SKM-1 treated with dmso at 0.1 percent for 144 hours (cell line): ENCODE data around the gene TOR4A.
A peak's percentile ranks its signal among the peaks of the same experiment; 100 is the strongest.

Source experiments
- DNase-seq: peaks from one replicate; lab custom pipeline; 2025; ENCODE audit not compliant: unreplicated experiment; lab: John Stamatoyannopoulos, UW

The TOR4A gene

GRCh38 chr9:137293482-137294090 is 16.1 kb downstream of the TOR4A start:
- DNase-seq: no peak

DNA sequence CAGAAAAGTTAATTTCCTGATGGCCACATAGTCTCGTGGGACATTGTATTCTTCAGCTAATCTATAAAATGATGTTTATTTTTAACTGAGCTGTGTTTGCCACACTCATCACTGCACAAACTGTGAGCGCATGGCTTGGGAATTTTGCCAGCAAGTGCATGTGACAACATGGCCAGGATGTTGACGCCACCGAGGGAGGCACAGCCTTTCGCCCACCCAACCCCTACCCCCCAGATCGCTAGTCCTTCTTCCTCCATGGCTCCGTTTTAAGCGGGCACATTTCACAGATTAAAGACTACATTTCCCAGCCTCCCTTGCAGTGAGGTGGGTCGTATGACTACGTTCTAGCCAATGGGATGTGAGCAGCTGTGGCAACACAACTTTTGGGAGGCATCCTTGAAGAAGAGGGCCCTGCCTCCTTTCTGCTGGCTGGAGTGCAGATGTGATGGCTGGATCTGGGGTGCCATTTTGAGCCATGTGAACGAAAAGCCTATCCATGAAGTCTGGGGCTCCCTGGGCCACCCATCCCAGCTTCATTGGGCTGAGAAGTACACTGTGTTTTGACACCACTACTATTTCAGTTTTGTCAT is 16.7 kb downstream of the TOR4A start:
- DNase-seq: peak; percentile 82

DNA sequence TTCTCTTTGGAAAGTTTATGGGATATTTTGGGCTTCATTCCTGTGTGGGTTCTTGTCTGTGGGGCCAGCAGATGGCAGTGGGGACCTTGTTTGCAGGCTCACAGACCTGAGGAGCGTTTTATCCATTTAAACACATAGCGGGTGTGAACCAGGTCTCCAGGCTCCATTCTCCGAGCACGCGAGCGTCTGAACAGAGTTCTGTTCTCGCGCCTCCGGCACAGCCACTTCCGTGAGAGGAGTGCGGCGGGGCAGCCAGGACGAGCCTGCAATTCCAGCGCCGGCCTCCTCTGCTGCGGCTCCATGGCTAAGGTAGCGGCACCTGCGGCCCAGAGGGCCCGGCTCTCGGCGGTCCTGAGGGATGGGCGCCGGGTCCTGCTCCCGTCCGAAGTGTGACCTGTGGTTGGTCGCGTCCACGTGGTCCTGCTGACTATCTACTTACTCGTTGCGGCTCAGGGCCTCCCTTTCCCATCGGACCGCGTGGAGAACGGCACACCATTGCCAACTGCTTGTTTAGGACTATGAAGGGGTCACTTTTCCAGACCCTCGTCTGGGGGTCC is 17.2 kb downstream of the TOR4A start:
- peak; percentile 29 for DNase-seq

DNA sequence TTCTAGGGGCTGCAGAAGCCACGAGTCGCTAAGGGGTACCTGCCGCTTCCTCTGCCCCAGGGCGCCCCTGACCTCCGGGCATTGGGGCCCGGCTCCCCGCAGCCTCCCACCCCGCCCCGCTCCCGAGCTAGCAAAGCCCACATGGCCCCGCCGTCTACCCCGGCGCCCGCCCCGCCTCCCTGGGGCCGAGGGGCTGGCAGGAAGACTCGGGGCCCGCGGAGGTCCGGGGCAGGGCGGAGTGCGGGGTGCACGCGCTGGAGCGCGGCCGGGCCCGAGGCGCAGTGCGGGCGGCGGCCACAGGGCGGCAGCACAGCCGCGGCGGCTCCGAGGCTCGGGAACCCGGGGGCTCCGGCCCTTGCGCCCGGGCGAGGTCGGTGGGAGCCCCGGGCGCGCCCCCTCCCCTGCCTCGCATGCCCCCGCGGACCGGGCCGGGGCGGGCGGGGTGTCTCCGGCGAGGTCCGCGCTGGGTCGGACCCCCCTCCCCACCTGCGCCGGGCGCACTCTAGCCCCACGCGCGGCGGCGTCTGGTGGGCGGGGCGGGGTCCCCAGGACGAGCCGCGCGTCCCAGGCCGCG is 17.8 kb downstream of the TOR4A start:
- peak; percentile 41 for DNase-seq

GRCh38 chr9:137295849-137296669 is 18.5 kb downstream of the TOR4A start:
- DNase-seq: no peak

GRCh38 chr9:137296670-137297664 is 19.4 kb downstream of the TOR4A start:
- DNase-seq: no peak

- no peak for DNase-seq
These were observed 20.4 kb downstream of the TOR4A start for GRCh38 chr9:137297966-137298365.

GRCh38 chr9:137298401-137299202 is 21.1 kb downstream of the TOR4A start:
- no peak for DNase-seq

GRCh38 chr9:137299203-137299565 is 21.7 kb downstream of the TOR4A start:
- DNase-seq: no peak

GRCh38 chr9:137299938-137300337 is 22.4 kb downstream of the TOR4A start:
- DNase-seq: no peak

DNA sequence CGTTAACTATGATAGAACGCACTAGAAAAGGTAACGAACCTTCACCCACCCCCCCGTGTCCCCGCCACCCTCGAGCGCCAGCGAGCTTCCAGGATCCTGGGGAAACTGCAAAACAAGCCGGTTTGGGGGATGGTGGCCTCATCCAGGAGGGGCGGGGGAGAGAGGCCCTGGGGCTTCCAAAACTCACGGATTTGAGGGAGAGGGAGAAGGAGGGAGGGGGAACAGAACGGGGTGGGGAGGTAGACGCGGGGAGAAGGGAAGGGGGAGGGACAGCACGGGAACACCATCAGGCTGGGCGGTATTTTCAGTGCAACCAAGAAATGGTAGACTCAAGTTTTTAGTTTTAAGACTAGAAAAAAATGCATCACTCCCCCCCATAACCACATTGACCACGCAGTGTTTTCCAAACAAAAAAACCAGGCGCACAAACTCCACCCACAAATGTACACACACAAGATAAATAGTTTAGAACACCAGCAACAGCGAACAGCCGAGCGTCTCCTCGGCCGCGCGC is 23.1 kb downstream of the TOR4A start:
- DNase-seq: no peak

DNA sequence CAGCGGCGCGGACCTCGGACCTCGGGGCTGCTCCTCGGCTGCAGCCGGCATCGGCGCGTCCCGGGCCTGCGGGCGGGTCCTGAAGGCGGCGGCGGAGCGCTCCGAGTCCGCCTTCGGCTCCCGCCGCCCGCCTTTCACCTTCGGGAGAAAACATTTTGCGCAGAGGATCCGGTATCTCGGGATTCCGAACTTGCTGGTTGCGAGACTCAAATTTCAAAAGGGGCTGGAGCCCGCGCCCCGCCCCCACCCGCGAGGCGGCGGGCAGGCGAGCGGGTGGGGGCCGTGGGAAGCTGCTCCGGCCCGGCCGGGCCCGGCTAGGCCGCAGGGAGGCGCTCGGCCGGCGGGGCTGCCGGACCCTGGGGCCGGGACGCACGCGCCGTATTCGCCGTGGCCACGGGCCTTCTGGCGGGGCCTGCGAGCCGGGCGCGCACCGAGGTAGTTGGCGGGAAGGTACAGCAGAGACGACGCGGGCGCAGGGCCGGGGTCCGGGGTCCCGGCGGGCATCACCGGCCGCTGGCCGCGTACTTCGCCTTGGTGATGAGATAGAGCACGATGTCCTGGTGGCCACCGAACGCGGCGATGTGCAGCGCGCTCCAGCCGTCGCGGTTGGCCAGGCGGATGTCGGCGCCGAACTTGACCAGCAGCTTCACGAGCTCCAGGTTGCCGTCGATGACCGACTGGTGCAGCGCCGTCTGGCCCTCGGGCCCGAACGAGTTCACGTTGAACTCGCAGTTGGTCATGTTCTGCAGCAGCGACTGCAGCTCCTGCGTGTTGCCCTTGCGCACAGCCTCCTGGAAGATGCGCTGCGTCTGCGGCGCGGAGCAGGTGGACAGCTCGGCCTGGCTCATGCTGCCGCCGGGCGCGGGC is 23.8 kb downstream of the TOR4A start:
- no peak for DNase-seq

GRCh38 chr9:137302118-137302448 is 24.6 kb downstream of the TOR4A start, which contains the start of gene NRARP:
TSS of gene NRARP (minus strand) at chr9:137302271. CDS start at chr9:137301928, 343 bp downstream.
- peak; percentile 79 for DNase-seq

GRCh38 chr9:137302449-137303150 is 25.1 kb downstream of the TOR4A start:
- peak; percentile 61 for DNase-seq

DNA sequence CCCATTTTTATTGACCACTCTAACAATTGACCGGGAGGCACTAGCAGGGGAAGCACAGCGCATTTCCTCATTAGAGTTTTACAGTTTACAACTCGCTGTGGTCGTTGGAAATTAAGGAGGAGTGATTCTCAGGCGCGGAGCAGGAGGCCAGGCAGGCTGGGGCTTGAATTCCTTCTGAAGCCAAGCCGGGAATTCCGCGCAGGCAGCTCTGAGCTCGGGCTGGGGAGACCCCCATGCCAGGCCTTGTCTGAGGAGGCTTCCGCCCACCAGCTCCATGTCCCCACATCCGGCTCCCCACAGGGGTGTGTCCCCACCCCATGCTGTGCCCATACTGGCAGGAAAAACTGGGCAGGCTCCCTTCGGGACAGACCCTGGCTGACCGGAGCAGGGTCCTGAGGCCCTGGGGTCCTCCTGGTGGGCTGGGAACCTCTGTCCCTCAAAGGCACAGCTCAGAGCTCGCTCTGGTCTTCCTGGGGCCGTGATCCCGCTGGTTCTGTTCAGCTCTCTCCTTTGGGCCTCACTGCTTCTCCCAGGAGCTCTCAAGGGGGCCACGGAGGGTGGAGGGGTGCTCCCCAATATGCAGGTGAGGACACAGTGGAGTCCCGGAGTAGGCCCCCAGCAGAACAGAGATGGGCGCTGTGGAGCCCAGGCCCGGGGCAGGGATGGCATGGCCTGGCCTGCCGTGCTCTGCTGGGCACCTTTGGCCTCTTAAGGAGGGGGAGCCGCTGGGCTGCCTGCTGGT is 25.8 kb downstream of the TOR4A start:
- DNase-seq: no peak

- DNase-seq: no peak
These were observed 26.4 kb downstream of the TOR4A start for GRCh38 chr9:137303893-137304382.
